ENCODE measurements around the gene TMEM163. TPM values are rescaled to one million over a fixed set of nuclear protein-coding genes. Genes with fewer than 3 reads are reported as not detected.

TMEM163 gene
- total RNA-seq, 1 experiment from 2014 or later = 0.12 TPM

DNA sequence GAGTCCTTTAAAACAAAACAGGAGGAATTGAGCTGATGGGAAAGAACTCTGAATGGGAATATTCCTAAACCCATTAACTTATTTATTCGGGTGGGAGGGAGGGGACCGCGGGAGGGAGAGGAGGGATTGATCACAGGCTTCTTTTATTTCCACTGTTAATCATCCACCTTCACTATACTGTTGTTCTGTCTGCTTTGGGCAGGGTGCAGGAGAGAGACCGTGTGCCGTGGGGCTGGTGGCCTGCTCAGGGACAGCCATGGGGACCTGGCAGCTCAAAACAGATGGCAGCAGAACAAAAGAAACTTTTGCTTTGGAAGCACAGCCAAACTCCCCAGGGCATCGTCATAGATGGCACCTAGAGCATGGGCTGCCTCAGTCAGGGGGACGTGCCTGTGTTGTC, 269.6 kb downstream of the TMEM163 start (continued):
- TF ChIP-seq, protein P1, sequence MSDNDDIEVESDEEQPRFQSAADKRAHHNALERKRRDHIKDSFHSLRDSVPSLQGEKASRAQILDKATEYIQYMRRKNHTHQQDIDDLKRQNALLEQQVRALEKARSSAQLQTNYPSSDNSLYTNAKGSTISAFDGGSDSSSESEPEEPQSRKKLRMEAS (IDR thresholded peaks at IDR 0.05) = no peak
- no peak for TF ChIP-seq JUND (IDR thresholded peaks at IDR 0.05)
- no peak for TF ChIP-seq FOSL1 (IDR thresholded peaks at IDR 0.05; ENCODE audit: low read depth)
- TF ChIP-seq SRF (IDR thresholded peaks at IDR 0.05; ENCODE audit: low read depth) = no peak
- no peak for TF ChIP-seq POLR2A (IDR thresholded peaks at IDR 0.05; ENCODE audit: borderline replicate concordance, extremely low read depth, insufficient read depth, insufficient read length)
- no peak for TF ChIP-seq SP1 (IDR thresholded peaks at IDR 0.05; ENCODE audit: low read depth)
- no peak for TF ChIP-seq EGR1 (IDR thresholded peaks at IDR 0.05; ENCODE audit: low read depth)
- TF ChIP-seq ZFX (IDR thresholded peaks at IDR 0.05) = no peak
- TF ChIP-seq ZNF274 (IDR thresholded peaks at IDR 0.05; ENCODE audit: low read depth, low read length) = no peak
- TF ChIP-seq, protein P2, sequence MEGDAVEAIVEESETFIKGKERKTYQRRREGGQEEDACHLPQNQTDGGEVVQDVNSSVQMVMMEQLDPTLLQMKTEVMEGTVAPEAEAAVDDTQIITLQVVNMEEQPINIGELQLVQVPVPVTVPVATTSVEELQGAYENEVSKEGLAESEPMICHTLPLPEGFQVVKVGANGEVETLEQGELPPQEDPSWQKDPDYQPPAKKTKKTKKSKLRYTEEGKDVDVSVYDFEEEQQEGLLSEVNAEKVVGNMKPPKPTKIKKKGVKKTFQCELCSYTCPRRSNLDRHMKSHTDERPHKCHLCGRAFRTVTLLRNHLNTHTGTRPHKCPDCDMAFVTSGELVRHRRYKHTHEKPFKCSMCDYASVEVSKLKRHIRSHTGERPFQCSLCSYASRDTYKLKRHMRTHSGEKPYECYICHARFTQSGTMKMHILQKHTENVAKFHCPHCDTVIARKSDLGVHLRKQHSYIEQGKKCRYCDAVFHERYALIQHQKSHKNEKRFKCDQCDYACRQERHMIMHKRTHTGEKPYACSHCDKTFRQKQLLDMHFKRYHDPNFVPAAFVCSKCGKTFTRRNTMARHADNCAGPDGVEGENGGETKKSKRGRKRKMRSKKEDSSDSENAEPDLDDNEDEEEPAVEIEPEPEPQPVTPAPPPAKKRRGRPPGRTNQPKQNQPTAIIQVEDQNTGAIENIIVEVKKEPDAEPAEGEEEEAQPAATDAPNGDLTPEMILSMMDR (IDR thresholded peaks at IDR 0.05 in 2 of 3, conservative IDR thresholded peaks at IDR 0.05 in 1 of 3; ENCODE audit: borderline replicate concordance in 1 of 3, insufficient read depth in 1 of 3, low read depth in 2 of 3, low read length in 2 of 3) = no peak

DNA sequence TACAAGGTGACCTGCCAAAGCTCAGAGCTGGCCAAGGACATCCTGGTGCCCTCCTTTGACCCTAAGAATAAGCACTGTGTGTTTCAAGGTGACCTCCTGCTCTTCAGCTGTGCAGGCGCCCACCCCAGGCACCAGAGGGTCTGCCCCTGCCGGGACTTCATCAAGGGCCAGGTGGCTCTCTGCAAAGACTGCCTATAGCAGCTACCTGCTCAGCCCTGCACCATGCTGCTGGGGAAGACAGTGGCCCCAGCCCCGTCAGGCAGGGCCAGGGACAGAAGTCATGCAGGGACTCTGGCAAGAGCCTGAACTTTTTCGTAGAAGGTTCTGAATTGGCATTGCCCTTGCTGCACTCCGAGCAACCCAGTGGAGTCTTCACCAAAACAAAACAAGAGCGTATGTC, 270.1 kb downstream of the TMEM163 start:
- Histone ChIP-seq H3K4me3 (replicated peaks in 1 of 2; ENCODE audit: low read depth in 1 of 2, low read length in 2 of 2) (no peak overlapping the region), H3K9me3 (ENCODE audit: control insufficient read depth in 1 of 2, insufficient read depth in 1 of 2, low read depth in 1 of 2, low read length in 2 of 2) (no peaks in the 10 kb centered on the region), H3K4me1 (ENCODE audit: control insufficient read depth in 1 of 2, insufficient read depth in 2 of 2, low read length in 2 of 2) (no peaks in the 10 kb centered on the region), H3K27ac (ENCODE audit: low read depth, low read length) (no peak overlapping the region), H3K27me3 (ENCODE audit: insufficient read depth, low read length) (no peaks in the 10 kb centered on the region), H3K79me2 (ENCODE audit: insufficient read depth, low read length) (no peaks in the 10 kb centered on the region), H3K36me3 (ENCODE audit: control insufficient read depth in 1 of 2, insufficient read depth in 2 of 2, low read length in 2 of 2) (no peaks in the 10 kb centered on the region; a peak in 1 of 4 replicates), H3K4me2 (ENCODE audit: low read length) (no peak overlapping the region), H3K9me2 (ENCODE audit: insufficient read depth) (no peaks in the 10 kb centered on the region), H4K20me1 (ENCODE audit: insufficient read depth) (no peaks in the 10 kb centered on the region), H2AFZ (ENCODE audit: low read depth, low read length, poor library complexity, severe bottlenecking) (no peak overlapping the region), H3K9ac (ENCODE audit: low read length) (no peak overlapping the region)
- CTCF ChIA-PET = no interaction called here
- intact Hi-C loops (cut with micrococcal nuclease) = no loop called here
- ATAC-seq (no peak), DNase-seq (ENCODE audit: low read depth, low spot score) (no peak)
- POLR2A ChIA-PET = no interaction called here
- RAD21 ChIA-PET (ENCODE audit: low non-redundant PET in 1 of 2, low total read pairs in 2 of 2, uncharacterized antibody in 2 of 2, unreplicated experiment in 2 of 2) = no interaction called here
- TF ChIP-seq, protein P2 (IDR thresholded peaks at IDR 0.05 in 2 of 3, conservative IDR thresholded peaks at IDR 0.05 in 1 of 3; ENCODE audit: borderline replicate concordance in 1 of 3, insufficient read depth in 1 of 3, low read depth in 2 of 3, low read length in 2 of 3) = no peak
- TF ChIP-seq SIN3A (IDR thresholded peaks at IDR 0.05; ENCODE audit: low read depth) (no peak), JUND (IDR thresholded peaks at IDR 0.05) (no peak), ZFX (IDR thresholded peaks at IDR 0.05) (no peak), ZNF274 (IDR thresholded peaks at IDR 0.05; ENCODE audit: low read depth, low read length) (no peak)
- BruUV-seq (replicated peaks) = no TSS peak

Data from HCT116 (cell line).